Fibroblast of lung (primary cell): Measurements from ENCODE around the gene NCEH1. TPM values are rescaled to one million over a fixed set of nuclear protein-coding genes. Genes with fewer than 3 reads are reported as not detected.

Experiments used
- DNase-seq, 2 donors: peaks; one replicate each; pipeline versions ENCODE4 v3.0.0 to v3.0.0-alpha.2; 2010; ENCODE audit warnings: low read depth in 2 of 2
- H2AFZ ChIP-seq: 2 replicates; pipeline ENCODE4 v1.5.1; 2012; ENCODE audit warnings: low read length, control low read depth, inconsistent platforms
- H3K27ac ChIP-seq: 2 replicates; pipeline ENCODE4 v1.5.1; 2011; ENCODE audit warnings: low read length, control low read depth; ENCODE audit not compliant: insufficient read depth
- H3K27me3 ChIP-seq: 2 replicates; pipeline ENCODE4 v1.5.1; 2011; ENCODE audit warnings: mild to moderate bottlenecking, low read length; ENCODE audit not compliant: control insufficient read depth, insufficient read depth
- H3K36me3 ChIP-seq: 2 replicates; pipeline ENCODE4 v1.5.1; 2011; ENCODE audit warnings: low read length; ENCODE audit not compliant: control insufficient read depth, insufficient read depth
- H3K4me1 ChIP-seq: 2 replicates; pipeline ENCODE4 v1.5.1; 2011; ENCODE audit warnings: low read length; ENCODE audit not compliant: control insufficient read depth, insufficient read depth; ENCODE audit errors: extremely low read depth
- H3K4me2 ChIP-seq: 2 replicates; pipeline ENCODE4 v1.5.1; 2011; ENCODE audit warnings: low read length, control low read depth; ENCODE audit not compliant: insufficient read depth; ENCODE audit errors: extremely low read depth
- H3K4me3 ChIP-seq, 4 experiments: fragments of 200-600 bp in 1 of 4; sonication (generic) in 1 of 4; replicated peaks in 1 of 4; 2 replicates each; pipeline ENCODE4 v1.5.1; 2011 to 2016; ENCODE audit warnings: low read length in 4 of 4, low read depth in 3 of 4, mild to moderate bottlenecking in 3 of 4, control low read depth in 2 of 4, inconsistent platforms in 1 of 4, mixed read lengths in 1 of 4; ENCODE audit not compliant: insufficient read depth in 1 of 4; ENCODE audit errors: control extremely low read depth in 1 of 4
- H3K79me2 ChIP-seq: 2 replicates; pipeline ENCODE4 v1.5.1; 2012; ENCODE audit warnings: mild to moderate bottlenecking, low read length, inconsistent platforms; ENCODE audit not compliant: control insufficient read depth, insufficient read depth
- H3K9ac ChIP-seq: 2 replicates; pipeline ENCODE4 v1.5.1; 2011; ENCODE audit warnings: mild to moderate bottlenecking, low read length, control low read depth; ENCODE audit not compliant: insufficient read depth
- H3K9me3 ChIP-seq: 2 replicates; pipeline ENCODE4 v1.5.1; 2012; ENCODE audit warnings: low read depth, low read length; ENCODE audit not compliant: control insufficient read depth, insufficient read depth
- H4K20me1 ChIP-seq: 2 replicates; pipeline ENCODE4 v1.5.1; 2011; ENCODE audit warnings: low read length; ENCODE audit not compliant: control insufficient read depth, insufficient read depth; ENCODE audit errors: extremely low read depth
- EZH2 ChIP-seq: IDR thresholded peaks from 2 replicates; pipeline ENCODE4 v1.5.1; 2012; ENCODE audit warnings: low read length, control low read depth, mild to moderate bottlenecking; ENCODE audit errors: missing control alignments
- polyA plus RNA-seq, 2 donors: library from polyadenylated mRNA; depleted of rRNA in 1 of 2; stranded (reverse) in 1 of 2; unstranded in 1 of 2; fragments of >200 nt; gene quantifications; 2 replicates each; pipeline ENCODE4 v1.2.1, GENCODE V29; 2011 to 2012; ENCODE audit warnings: missing spikeins in 1 of 2
- total RNA-seq: library from RNA; depleted of rRNA; stranded (reverse); fragments of >200 nt; gene quantifications from 2 replicates; pipeline ENCODE4 v1.2.1, GENCODE V29; 2014
- TF ChIP-seq, protein P1 (sequence below), 2 donors: IDR thresholded peaks in 1 of 2; conservative IDR thresholded peaks in 1 of 2; 1 replicate in 1 of 2; 2 replicates in 1 of 2; pipeline ENCODE4 v1.5.1; 2011 to 2012; ENCODE audit warnings: low read length in 2 of 2, control low read depth in 1 of 2, inconsistent platforms in 1 of 2, low read depth in 1 of 2, mild to moderate bottlenecking in 1 of 2

The NCEH1 gene
- total and polyA plus RNA-seq, 2 donors (not counting 1 experiment from before 2014, with no cell fraction given), result 9.9 to 11.4 TPM

GRCh38 chr3:172643506-172644179 is 67.2 kb downstream of the NCEH1 start:
- DNase-seq, result no peak
- Histone ChIP-seq H2AFZ (no peak overlapping the region), H3K27ac (no peak overlapping the region), H3K36me3 (no peaks in the 10 kb centered on the region), H3K4me2 (no peak overlapping the region), H3K4me3 (no peak overlapping the region), H3K27me3 (no peaks in the 10 kb centered on the region), H3K9ac (no peak overlapping the region), H4K20me1 (no peaks in the 10 kb centered on the region), H3K4me1 (peaks cover 4% of the 10 kb centered on the region), H3K9me3 (no peaks in the 10 kb centered on the region), H3K79me2 (peaks cover 6% of the 10 kb centered on the region)
- TF ChIP-seq, protein P1, sequence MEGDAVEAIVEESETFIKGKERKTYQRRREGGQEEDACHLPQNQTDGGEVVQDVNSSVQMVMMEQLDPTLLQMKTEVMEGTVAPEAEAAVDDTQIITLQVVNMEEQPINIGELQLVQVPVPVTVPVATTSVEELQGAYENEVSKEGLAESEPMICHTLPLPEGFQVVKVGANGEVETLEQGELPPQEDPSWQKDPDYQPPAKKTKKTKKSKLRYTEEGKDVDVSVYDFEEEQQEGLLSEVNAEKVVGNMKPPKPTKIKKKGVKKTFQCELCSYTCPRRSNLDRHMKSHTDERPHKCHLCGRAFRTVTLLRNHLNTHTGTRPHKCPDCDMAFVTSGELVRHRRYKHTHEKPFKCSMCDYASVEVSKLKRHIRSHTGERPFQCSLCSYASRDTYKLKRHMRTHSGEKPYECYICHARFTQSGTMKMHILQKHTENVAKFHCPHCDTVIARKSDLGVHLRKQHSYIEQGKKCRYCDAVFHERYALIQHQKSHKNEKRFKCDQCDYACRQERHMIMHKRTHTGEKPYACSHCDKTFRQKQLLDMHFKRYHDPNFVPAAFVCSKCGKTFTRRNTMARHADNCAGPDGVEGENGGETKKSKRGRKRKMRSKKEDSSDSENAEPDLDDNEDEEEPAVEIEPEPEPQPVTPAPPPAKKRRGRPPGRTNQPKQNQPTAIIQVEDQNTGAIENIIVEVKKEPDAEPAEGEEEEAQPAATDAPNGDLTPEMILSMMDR (conservative IDR thresholded peaks at IDR 0.05 in 1 of 2, IDR thresholded peaks at IDR 0.05 in 1 of 2; ENCODE audit: low read depth in 1 of 2, low read length in 2 of 2), result no peak
- no peak for TF ChIP-seq EZH2

- H3K27me3 ChIP-seq, result no peaks in the 10 kb centered on the region
- TF ChIP-seq, protein P1 (conservative IDR thresholded peaks at IDR 0.05 in 1 of 2, IDR thresholded peaks at IDR 0.05 in 1 of 2; ENCODE audit: low read depth in 1 of 2, low read length in 2 of 2), result no peak
- no peak for TF ChIP-seq EZH2
- no peaks in the 10 kb centered on the region for H3K4me1 ChIP-seq
- H3K4me2 ChIP-seq, result no peak overlapping the region
- no peak overlapping the region for H3K27ac ChIP-seq
- DNase-seq, result no peak
- H3K9ac ChIP-seq, result no peak overlapping the region
- peaks cover 1% of the 10 kb centered on the region for H3K36me3 ChIP-seq
- H3K79me2 ChIP-seq, result no peaks in the 10 kb centered on the region
- no peak overlapping the region for H2AFZ ChIP-seq
- H3K9me3 ChIP-seq, result no peaks in the 10 kb centered on the region
- no peaks in the 10 kb centered on the region for H4K20me1 ChIP-seq
- no peak overlapping the region for H3K4me3 ChIP-seq
Measured at GRCh38 chr3:172641291-172641690, 69.6 kb downstream of the NCEH1 start.

- H2AFZ ChIP-seq, result no peak overlapping the region
- H3K27ac ChIP-seq, result no peak overlapping the region
Measured at GRCh38 chr3:172640751-172641150, 70.1 kb downstream of the NCEH1 start.

More at GRCh38 chr3:172640751-172641150, 70.1 kb downstream of the NCEH1 start:
- H3K9ac ChIP-seq, result no peak overlapping the region
- no peak overlapping the region for H3K4me3 ChIP-seq
- no peaks in the 10 kb centered on the region for H3K27me3 ChIP-seq
- no peaks in the 10 kb centered on the region for H3K79me2 ChIP-seq
- TF ChIP-seq, protein P1 (conservative IDR thresholded peaks at IDR 0.05 in 1 of 2, IDR thresholded peaks at IDR 0.05 in 1 of 2; ENCODE audit: low read depth in 1 of 2, low read length in 2 of 2), result no peak
- TF ChIP-seq EZH2, result no peak
- no peaks in the 10 kb centered on the region for H3K4me1 ChIP-seq
- H3K9me3 ChIP-seq, result no peaks in the 10 kb centered on the region
- no peak for DNase-seq
- peaks cover 1% of the 10 kb centered on the region for H3K36me3 ChIP-seq
- no peaks in the 10 kb centered on the region for H4K20me1 ChIP-seq
- no peak overlapping the region for H3K4me2 ChIP-seq
